ENCODE data around the gene OR6C6. TPM values are rescaled to one million over a fixed set of nuclear protein-coding genes. Genes with fewer than 3 reads are reported as not detected.
"Not testable (repeated sequence)": the region's sequence is repeated elsewhere in the genome, so short reads cannot be mapped to it uniquely, and the experiment has no call there.

Gene OR6C6
- not detected for polyA plus RNA-seq (2013, experiment 1 of 2)
- not detected for polyA plus RNA-seq (2013, experiment 2 of 2)

GRCh38 chr12:55296469-55296868, at the start of gene OR6C6:
OR6C6 (minus strand) TSS chr12:55296569; CDS start chr12:55295232, 1,337 bp downstream.
- no peak within 1 kb of the TSS for H4K91ac ChIP-seq (ENCODE audit: low read length)
- no peak within 1 kb of the TSS for H3K4me3 ChIP-seq (ENCODE audit: insufficient read depth in 1 of 2, low read depth in 1 of 2, low read length in 2 of 2)
- no peak within 1 kb of the TSS for H3K4me2 ChIP-seq (ENCODE audit: low read length, poor library complexity, severe bottlenecking)
- H3K9me3 ChIP-seq (ENCODE audit: control insufficient read depth, low read length): no peaks in the 10 kb centered on the region
- H2BK5ac ChIP-seq (ENCODE audit: low read depth, low read length, poor library complexity, severe bottlenecking): no peak within 1 kb of the TSS
- no CpG with 5 or more reads among the region's 2 CpGs for WGBS
- no peak within 1 kb of the TSS for H3K9ac ChIP-seq (ENCODE audit: low read length)
- H2AFZ ChIP-seq (ENCODE audit: low read depth, low read length): no peak within 1 kb of the TSS
- no peaks in the 10 kb centered on the region for H3K79me1 ChIP-seq (replicated peaks; ENCODE audit: low read length, poor library complexity, severe bottlenecking)
- no peak within 1 kb of the TSS for H3K4ac ChIP-seq (ENCODE audit: low read depth in 1 of 2, low read length in 2 of 2)
- H3K23ac ChIP-seq (ENCODE audit: low read length in 2 of 2): no peak within 1 kb of the TSS
- H3K14ac ChIP-seq (ENCODE audit: low read length in 2 of 2): no peak within 1 kb of the TSS
- no peaks in the 10 kb centered on the region for H3K36me3 ChIP-seq (ENCODE audit: control insufficient read depth in 1 of 2, insufficient read depth in 2 of 2, low read depth in 1 of 2, low read length in 2 of 2)
- H4K8ac ChIP-seq (ENCODE audit: low read length): no peak within 1 kb of the TSS
- H2BK15ac ChIP-seq (ENCODE audit: low read depth, poor library complexity, severe bottlenecking): no peak within 1 kb of the TSS
- H3K4me1 ChIP-seq (ENCODE audit: control insufficient read depth, insufficient read depth, low read depth, low read length): no peaks in the 10 kb centered on the region
- no peak within 1 kb of the TSS for H2BK120ac ChIP-seq (ENCODE audit: low read depth, low read length)
- no peaks in the 10 kb centered on the region for H3K27me3 ChIP-seq (ENCODE audit: control insufficient read depth in 1 of 2, insufficient read depth in 1 of 2, low read length in 2 of 2)
- H3K18ac ChIP-seq (ENCODE audit: low read depth in 1 of 2, low read length in 2 of 2): no peak within 1 kb of the TSS
- no peak within 1 kb of the TSS for H2BK12ac ChIP-seq (ENCODE audit: low read length in 2 of 2)
- H3K27ac ChIP-seq (ENCODE audit: low read length, poor library complexity, severe bottlenecking): no peak within 1 kb of the TSS
- DNase-seq: no peak
- no peak within 1 kb of the TSS for H2AK5ac ChIP-seq (ENCODE audit: low read length, severe bottlenecking)

GRCh38 chr12:55336002-55336401, 39.6 kb upstream of the OR6C6 start:
- DNase-seq: no peak
- Histone ChIP-seq H2BK15ac (ENCODE audit: low read depth, poor library complexity, severe bottlenecking) (no peak overlapping the region), H3K27me3 (ENCODE audit: control insufficient read depth in 1 of 2, insufficient read depth in 1 of 2, low read length in 2 of 2) (no peaks in the 10 kb centered on the region), H3K27ac (ENCODE audit: low read length, poor library complexity, severe bottlenecking) (no peak overlapping the region), H2BK120ac (ENCODE audit: low read depth, low read length) (no peak overlapping the region), H3K4me1 (ENCODE audit: control insufficient read depth, insufficient read depth, low read depth, low read length) (no peaks in the 10 kb centered on the region), H3K9me3 (ENCODE audit: control insufficient read depth, low read length) (no peaks in the 10 kb centered on the region), H3K23ac (ENCODE audit: low read length in 2 of 2) (no peak overlapping the region), H3K9ac (ENCODE audit: low read length) (no peak overlapping the region), H3K4ac (ENCODE audit: low read depth in 1 of 2, low read length in 2 of 2) (no peak overlapping the region), H3K4me3 (ENCODE audit: insufficient read depth in 1 of 2, low read depth in 1 of 2, low read length in 2 of 2) (no peak overlapping the region), H4K91ac (ENCODE audit: low read length) (no peak overlapping the region), H2AK5ac (ENCODE audit: low read length, severe bottlenecking) (no peak overlapping the region), H2AFZ (ENCODE audit: low read depth, low read length) (no peak overlapping the region), H3K4me2 (ENCODE audit: low read length, poor library complexity, severe bottlenecking) (no peak overlapping the region), H3K36me3 (ENCODE audit: control insufficient read depth in 1 of 2, insufficient read depth in 2 of 2, low read depth in 1 of 2, low read length in 2 of 2) (no peaks in the 10 kb centered on the region), H2BK12ac (ENCODE audit: low read length in 2 of 2) (no peak overlapping the region), H2BK5ac (ENCODE audit: low read depth, low read length, poor library complexity, severe bottlenecking) (no peak overlapping the region), H3K18ac (ENCODE audit: low read depth in 1 of 2, low read length in 2 of 2) (no peak overlapping the region), H4K8ac (ENCODE audit: low read length) (no peak overlapping the region), H3K79me1 (replicated peaks; ENCODE audit: low read length, poor library complexity, severe bottlenecking) (no peaks in the 10 kb centered on the region), H3K14ac (ENCODE audit: low read length in 2 of 2) (no peak overlapping the region)
- WGBS: 91% methylated on average over 10 of the region's 10 CpGs

DNA sequence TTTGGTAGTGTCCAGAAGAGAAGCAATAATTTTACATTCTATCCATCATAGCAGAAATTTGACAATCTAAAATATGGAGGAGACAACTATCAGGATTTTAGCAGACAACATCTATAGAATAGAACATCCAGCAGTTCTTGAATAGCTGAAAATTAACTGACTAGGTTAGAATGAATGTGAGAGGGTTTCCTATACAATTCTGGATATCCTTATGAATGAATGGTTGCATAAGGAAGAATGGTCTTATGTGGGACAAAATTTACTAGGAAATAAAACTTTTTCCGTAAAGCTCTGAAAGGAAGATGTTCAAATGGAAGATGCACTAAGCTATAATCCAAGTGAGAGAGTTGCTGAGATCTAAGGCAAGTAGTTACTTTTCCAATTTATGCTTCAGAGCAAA, 34.1 kb upstream of the OR6C6 start, which contains the start of gene OR6C3:
TSS of gene OR6C3 (plus strand) at position 301 of the 400 bp plus-strand sequence. CDS start 955 bp downstream, outside the sequence.
- Histone ChIP-seq H2BK120ac (ENCODE audit: low read depth, low read length) (no peak within 1 kb of the TSS), H2BK12ac (ENCODE audit: low read length in 2 of 2) (no peak within 1 kb of the TSS), H3K27ac (ENCODE audit: low read length, poor library complexity, severe bottlenecking) (no peak within 1 kb of the TSS), H3K79me1 (replicated peaks; ENCODE audit: low read length, poor library complexity, severe bottlenecking) (no peaks in the 10 kb centered on the region), H4K8ac (ENCODE audit: low read length) (no peak within 1 kb of the TSS), H3K18ac (ENCODE audit: low read depth in 1 of 2, low read length in 2 of 2) (no peak within 1 kb of the TSS), H3K4me1 (ENCODE audit: control insufficient read depth, insufficient read depth, low read depth, low read length) (no peaks in the 10 kb centered on the region), H4K91ac (ENCODE audit: low read length) (no peak within 1 kb of the TSS), H2BK5ac (ENCODE audit: low read depth, low read length, poor library complexity, severe bottlenecking) (no peak within 1 kb of the TSS), H3K4me3 (ENCODE audit: insufficient read depth in 1 of 2, low read depth in 1 of 2, low read length in 2 of 2) (no peak within 1 kb of the TSS), H3K27me3 (ENCODE audit: control insufficient read depth in 1 of 2, insufficient read depth in 1 of 2, low read length in 2 of 2) (no peaks in the 10 kb centered on the region), H3K4me2 (ENCODE audit: low read length, poor library complexity, severe bottlenecking) (no peak within 1 kb of the TSS), H3K36me3 (ENCODE audit: control insufficient read depth in 1 of 2, insufficient read depth in 2 of 2, low read depth in 1 of 2, low read length in 2 of 2) (no peaks in the 10 kb centered on the region), H2AFZ (ENCODE audit: low read depth, low read length) (no peak within 1 kb of the TSS), H3K14ac (ENCODE audit: low read length in 2 of 2) (no peak within 1 kb of the TSS), H2AK5ac (ENCODE audit: low read length, severe bottlenecking) (no peak within 1 kb of the TSS), H3K9me3 (ENCODE audit: control insufficient read depth, low read length) (no peaks in the 10 kb centered on the region), H2BK15ac (ENCODE audit: low read depth, poor library complexity, severe bottlenecking) (no peak within 1 kb of the TSS), H3K9ac (ENCODE audit: low read length) (no peak within 1 kb of the TSS), H3K23ac (ENCODE audit: low read length in 2 of 2) (no peak within 1 kb of the TSS), H3K4ac (ENCODE audit: low read depth in 1 of 2, low read length in 2 of 2) (no peak within 1 kb of the TSS)
- WGBS: 100% methylated on average over 1 of the region's 1 CpG
- no peak for DNase-seq

DNA sequence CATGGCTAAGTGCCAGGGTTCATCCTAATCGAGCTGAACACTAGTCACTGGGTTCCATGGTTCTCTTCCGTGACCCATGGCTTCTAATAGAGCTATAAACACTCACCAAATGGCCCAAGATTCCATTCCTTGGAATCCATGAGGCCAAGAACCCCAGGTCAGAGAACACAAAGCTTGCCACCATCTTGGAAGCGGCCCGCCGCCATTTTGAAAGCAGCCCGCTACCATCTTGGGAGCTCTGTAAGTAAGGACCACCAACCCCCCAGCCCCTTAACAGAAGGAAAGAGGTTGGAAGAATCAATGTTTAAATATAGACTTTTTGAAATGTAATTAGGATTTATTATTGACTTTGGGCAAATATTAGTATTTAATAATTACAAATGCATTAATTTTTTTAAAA, 29.4 kb upstream of the OR6C6 start:
- not testable (repeated sequence) for H3K4ac ChIP-seq (ENCODE audit: low read depth in 1 of 2, low read length in 2 of 2); H3K14ac ChIP-seq (ENCODE audit: low read length in 2 of 2); H2BK15ac ChIP-seq (ENCODE audit: low read depth, poor library complexity, severe bottlenecking); H3K9ac ChIP-seq (ENCODE audit: low read length); H2AK5ac ChIP-seq (ENCODE audit: low read length, severe bottlenecking); H3K23ac ChIP-seq (ENCODE audit: low read length in 2 of 2); H3K4me2 ChIP-seq (ENCODE audit: low read length, poor library complexity, severe bottlenecking); H3K9me3 ChIP-seq (ENCODE audit: control insufficient read depth, low read length); H2BK5ac ChIP-seq (ENCODE audit: low read depth, low read length, poor library complexity, severe bottlenecking); H3K27ac ChIP-seq (ENCODE audit: low read length, poor library complexity, severe bottlenecking); H4K8ac ChIP-seq (ENCODE audit: low read length); H3K4me3 ChIP-seq (ENCODE audit: insufficient read depth in 1 of 2, low read depth in 1 of 2, low read length in 2 of 2); H3K4me1 ChIP-seq (ENCODE audit: control insufficient read depth, insufficient read depth, low read depth, low read length); H2BK12ac ChIP-seq (ENCODE audit: low read length in 2 of 2); H2AFZ ChIP-seq (ENCODE audit: low read depth, low read length); H3K27me3 ChIP-seq (ENCODE audit: control insufficient read depth in 1 of 2, insufficient read depth in 1 of 2, low read length in 2 of 2); H4K91ac ChIP-seq (ENCODE audit: low read length); H3K79me1 ChIP-seq (replicated peaks; ENCODE audit: low read length, poor library complexity, severe bottlenecking); DNase-seq; H3K36me3 ChIP-seq (ENCODE audit: control insufficient read depth in 1 of 2, insufficient read depth in 2 of 2, low read depth in 1 of 2, low read length in 2 of 2); H2BK120ac ChIP-seq (ENCODE audit: low read depth, low read length); H3K18ac ChIP-seq (ENCODE audit: low read depth in 1 of 2, low read length in 2 of 2)
- 78% methylated on average over 2 of the region's 6 CpGs for WGBS
